ENCODE data around the gene ISG20L2. TPM values are rescaled to one million over a fixed set of nuclear protein-coding genes. Genes with fewer than 3 reads are reported as not detected.

The ISG20L2 gene
- total and polyA plus RNA-seq, 8 donors = 18.3 to 45.9 (median 40.3) TPM

- H3K27me3 ChIP-seq = no peaks in the 10 kb centered on the region
- no peaks in the 10 kb centered on the region for H3K9me3 ChIP-seq
- intact Hi-C loops (cut with DNase I) = no loop called here
- ATAC-seq (no peak), DNase-seq (no peak)
- TF ChIP-seq CTCF (IDR thresholded peaks at IDR 0.05) = no peak
- no peak overlapping the region for H3K4me3 ChIP-seq
- H3K4me1 ChIP-seq = peaks cover 30 to 79% of the 10 kb centered on the region in 2 donors
- H3K36me3 ChIP-seq = peaks cover 0 to 35% of the 10 kb centered on the region in 2 donors
- peak overlapping the region in 1 of 2 donors; percentile 89 for H3K27ac ChIP-seq
Measured at GRCh38 chr1:156743367-156744302, 15.1 kb upstream of the ISG20L2 start.

GRCh38 chr1:156742801-156743200 is 14.2 kb upstream of the ISG20L2 start:
- Histone ChIP-seq H3K4me3 (no peak overlapping the region), H3K4me1 (peaks cover 21 to 71% of the 10 kb centered on the region in 2 donors), H3K9me3 (no peaks in the 10 kb centered on the region), H3K27ac (peak overlapping the region in 1 of 2 donors; percentile 89), H3K27me3 (no peaks in the 10 kb centered on the region), H3K36me3 (peaks cover 0 to 41% of the 10 kb centered on the region in 2 donors)
- TF ChIP-seq CTCF (IDR thresholded peaks at IDR 0.05) = no peak
- intact Hi-C loops (cut with DNase I) = no loop called here
- ATAC-seq = no peak
- DNase-seq = no peak

- intact Hi-C loops (cut with DNase I) = no loop called here
- Histone ChIP-seq H3K4me1 (peaks cover 15 to 64% of the 10 kb centered on the region in 2 donors), H3K36me3 (peaks cover 0 to 49% of the 10 kb centered on the region in 2 donors), H3K27ac (peak overlapping the region in 1 of 2 donors; percentile 89), H3K9me3 (no peaks in the 10 kb centered on the region), H3K4me3 (no peak overlapping the region), H3K27me3 (no peaks in the 10 kb centered on the region)
- no peak for DNase-seq
- no peak for TF ChIP-seq CTCF (IDR thresholded peaks at IDR 0.05)
- ATAC-seq = no peak
Measured at GRCh38 chr1:156742017-156742416, 13.5 kb upstream of the ISG20L2 start.

- peaks cover 0 to 53% of the 10 kb centered on the region in 2 donors for H3K36me3 ChIP-seq
- DNase-seq (no peak), ATAC-seq (peak; percentile 1)
- intact Hi-C loops (cut with DNase I) = no loop called here
- no peaks in the 10 kb centered on the region for H3K9me3 ChIP-seq
- TF ChIP-seq CTCF (IDR thresholded peaks at IDR 0.05) = no peak
- H3K4me1 ChIP-seq = peaks cover 13 to 60% of the 10 kb centered on the region in 2 donors
- H3K4me3 ChIP-seq = peak overlapping the region; percentile 2 to 90
- peak overlapping the region; percentile 89 to 91 for H3K27ac ChIP-seq
- no peaks in the 10 kb centered on the region for H3K27me3 ChIP-seq
Measured at GRCh38 chr1:156741481-156741983, 13.0 kb upstream of the ISG20L2 start.
